ENCODE data around the gene C11orf24.

- no peak for TF ChIP-seq CTCF (conservative IDR thresholded peaks at IDR 0.05)
- TF ChIP-seq EZH2 (IDR thresholded peaks at IDR 0.05; ENCODE audit: low read depth), result no peak
Measured at GRCh38 chr11:68213135-68213515, 58.6 kb downstream of the C11orf24 start, which contains the start of gene KMT5B.
